Heart left ventricle (tissue), 16 donors: Measurements from ENCODE around the gene MCOLN2. TPM values are rescaled to one million over a fixed set of nuclear protein-coding genes. Genes with fewer than 3 reads are reported as not detected.

Experiments
- ATAC-seq, 4 donors: fragments of 200-7000 bp; cut with Tn5 transposase; one replicate each; pipeline ENCODE4 v1.9.1; 2020 to 2022; ENCODE audit warnings: moderate library complexity in 4 of 4, mild to moderate bottlenecking in 3 of 4, moderate number of reproducible peaks in 1 of 4
- DNase-seq, 5 donors: peaks; one replicate each; pipeline ENCODE4 v3.0.0-alpha.2; 2020
- H3K27ac ChIP-seq, 12 donors: fragments of 200-600 bp; sonication (generic) in 4 of 12; one replicate each; pipeline versions ENCODE4 v1.5.0 to v1.8.0; 2016 to 2022; ENCODE audit warnings: mild to moderate bottlenecking in 2 of 12
- H3K27me3 ChIP-seq, 9 donors: fragments of 200-600 bp; sonication (generic) in 2 of 9; one replicate each; pipeline versions ENCODE4 v1.5.1 to v1.8.0; 2016 to 2022; ENCODE audit warnings: mild to moderate bottlenecking in 3 of 9
- H3K36me3 ChIP-seq, 9 donors: fragments of 200-600 bp; sonication (generic) in 2 of 9; one replicate each; pipeline versions ENCODE4 v1.5.0 to v1.8.0; 2018 to 2022; ENCODE audit warnings: mild to moderate bottlenecking in 2 of 9
- H3K4me1 ChIP-seq, 12 donors: fragments of 200-600 bp; sonication (generic) in 4 of 12; one replicate each; pipeline versions ENCODE4 v1.5.0 to v1.8.0; 2016 to 2022; ENCODE audit warnings: mild to moderate bottlenecking in 3 of 12
- H3K4me3 ChIP-seq, 12 donors: fragments of 200-600 bp; sonication (generic) in 4 of 12; one replicate each; pipeline versions ENCODE4 v1.5.0 to v1.8.0; 2017 to 2022; ENCODE audit warnings: mild to moderate bottlenecking in 9 of 12, moderate library complexity in 4 of 12
- H3K9me3 ChIP-seq, 12 donors: fragments of 200-600 bp; sonication (generic) in 4 of 12; one replicate each; pipeline versions ENCODE4 v1.5.0 to v1.8.0; 2016 to 2022; ENCODE audit warnings: mild to moderate bottlenecking in 1 of 12
- CTCF ChIP-seq, 12 donors: fragments of 200-600 bp; sonication (generic) in 4 of 12; IDR thresholded peaks; one replicate each; pipeline versions ENCODE4 v1.5.0 to v1.8.0; 2018 to 2022; ENCODE audit warnings: antibody characterized with exemption in 12 of 12, mild to moderate bottlenecking in 5 of 12
- POLR2A ChIP-seq, 2 donors: fragments of 450-650 bp; IDR thresholded peaks; one replicate each; pipeline ENCODE4 v1.6.1; 2017; ENCODE audit warnings: antibody characterized with exemption in 2 of 2, mild to moderate bottlenecking in 2 of 2, moderate library complexity in 2 of 2
- WGBS, 4 donors: extraction: QIAGEN DNeasy Blood & Tissue Kit in 2 of 4; methylation state at CpG; one replicate each; pipeline versions ENCODE4 v1.1.5 to v1.1.7; 2013 to 2018; 5-methylcytosine and 5-hydroxymethylcytosine counted together
- intact Hi-C, 10 donors: fragments of 100-400 bp; cut with DNase I; formaldehyde crosslinking; loops; one replicate each; pipeline versions ENCODE4 v1.11.1 to v1.14.2; 2022
- polyA plus RNA-seq, 2 donors: library from polyadenylated mRNA; stranded (reverse); fragments of 200-250 nt; gene quantifications; one replicate each; pipeline ENCODE4 v1.2.3, GENCODE V29; 2013
- total RNA-seq, 9 donors: library from RNA; depleted of rRNA in 2 of 9; stranded (reverse); fragments of >200 nt in 2 of 9; fragmentation: NEBNext Ultra II Directional in 3 of 9; extraction: Animal tissue kit (Norgen Biotek cat#: 25700) in 3 of 9; gene quantifications; one replicate each; pipeline versions ENCODE4 v1.1.0 to v1.2.4, GENCODE V29; 2016 to 2023
- donor health status: ischemic (EF 13 %, LVEDD 7.1; RV severe dilation, severe dysfunction).
- donor health status: healthy with polysubstance abuse.
- donor health status: DM: no; HTN: yes; CAD: no.
- donor health status: DM: no; HTN: no; CAD: no.
- donor health status: ischemic (EF 25% LVEDD 6.9; RV normal size, moderate dysfunction).
- donor health status: ischemic (EF 25% LVEDD 5.7; RV mildly dilated, moderate dysfunction).
- donor health status: healthy.
- donor health status: DM: yes; HTN: yes; CAD: no.
- donor health status: ischemic (EF 35%, LVEDD 5.7; RV mildly dilated, moderate dysfunction).
- donor health status: nonischemic (EF 11% LVEDD 7.7; RV severe dilation, severe dysfunction).
- donor health status: DM: yes; HTN: yes; CAD: no.
- donor health status: PGD.
- donor health status: ischemic (EF 29% LVEDD 5.4; RV normal size, mild dysfunction).
- donor health status: nonischemic (EF 23%, LVEDD 6.1; RV moderate dilation, normal function).

The MCOLN2 gene
- total and polyA plus RNA-seq, 11 donors: 0.12 to 2.9 (median 1.1) TPM; not detected in 8

DNA sequence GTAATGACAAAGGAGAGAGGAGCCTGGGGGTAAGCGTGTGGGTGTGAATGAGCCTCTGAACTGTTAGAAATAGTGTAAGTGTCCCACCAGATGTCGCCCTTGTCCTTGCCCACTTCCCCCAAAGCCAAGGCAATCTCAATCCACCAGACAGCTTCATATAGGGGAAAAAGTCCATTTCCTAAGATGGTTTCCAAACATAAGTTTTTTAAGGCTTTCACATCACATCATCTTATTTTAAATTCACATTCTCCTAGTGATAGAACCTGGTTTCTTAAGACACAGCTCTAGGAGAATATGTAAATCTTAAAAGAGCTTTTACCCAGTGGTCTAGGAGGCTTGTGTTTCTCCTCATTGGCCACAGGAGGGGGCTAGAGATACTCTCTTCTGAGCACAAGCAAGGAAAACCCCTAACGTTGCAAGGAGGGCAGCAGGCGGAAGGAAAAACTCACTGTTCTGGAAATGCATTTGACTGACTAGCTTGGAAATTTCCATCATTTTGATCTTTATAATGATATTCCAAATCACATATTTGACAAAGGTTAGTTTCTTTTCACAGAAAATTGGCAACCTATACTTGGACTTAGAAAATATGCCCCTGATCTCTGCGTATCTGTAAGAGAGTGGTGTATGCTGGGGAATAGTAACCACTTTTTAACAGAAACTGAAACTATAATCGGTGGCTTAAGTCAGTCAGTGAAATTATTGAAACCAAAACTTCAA, 52.0 kb downstream of the MCOLN2 start:
- peak overlapping the region in 11 of 12 donors; percentile 2 to 85 (median 50) for H3K27ac ChIP-seq
- intact Hi-C loops: loop anchor here (1.0 to 10.0 kb wide), 11 partner anchors 82 to 314 kb away; partner anchors contain the start of gene C1orf52 (in 8 of the 10)
- peaks cover 0 to 10% (median 0%) of the 10 kb centered on the region in 12 donors for H3K4me1 ChIP-seq
- peaks cover 0 to 6% (median 0%) of the 10 kb centered on the region in 9 donors for H3K27me3 ChIP-seq
- peaks cover 0 to 11% (median 4%) of the 10 kb centered on the region in 12 donors for H3K9me3 ChIP-seq
- TF ChIP-seq CTCF (IDR thresholded peaks at IDR 0.05) (peak; percentile 84 to 97 (median 92)), POLR2A (IDR thresholded peaks at IDR 0.05) (no peak)
- H3K36me3 ChIP-seq: no peaks in the 10 kb centered on the region
- 6 to 11% (median 7%) methylated on average over 6 of the region's 6 CpGs for WGBS, 4 donors
- ATAC-seq (peak; percentile 87 to 98 (median 96)), DNase-seq (peak; percentile 49 to 74 (median 58))
- H3K4me3 ChIP-seq: peak overlapping the region in 11 of 12 donors; percentile 6 to 62 (median 46)

GRCh38 chr1:84941843-84942242, 55.1 kb downstream of the MCOLN2 start:
- no peaks in the 10 kb centered on the region for H3K9me3 ChIP-seq
- no peak for TF ChIP-seq CTCF (IDR thresholded peaks at IDR 0.05)
- no peak for TF ChIP-seq POLR2A (IDR thresholded peaks at IDR 0.05)
- H3K36me3 ChIP-seq: no peaks in the 10 kb centered on the region
- no peak overlapping the region for H3K27ac ChIP-seq
- peaks cover 0 to 10% (median 0%) of the 10 kb centered on the region in 12 donors for H3K4me1 ChIP-seq
- intact Hi-C loops: loop anchor here in 6 of 10 donors (5.0 to 10.0 kb wide), 6 partner anchors 85 to 315 kb away; partner anchors contain the start of gene C1orf52 (in 1 of the 6)
- WGBS, 4 donors: 72 to 90% (median 82%) methylated on average over 1 of the region's 1 CpG
- ATAC-seq: no peak
- H3K27me3 ChIP-seq: peaks cover 0 to 6% (median 0%) of the 10 kb centered on the region in 9 donors
- no peak overlapping the region for H3K4me3 ChIP-seq
- no peak for DNase-seq

DNA sequence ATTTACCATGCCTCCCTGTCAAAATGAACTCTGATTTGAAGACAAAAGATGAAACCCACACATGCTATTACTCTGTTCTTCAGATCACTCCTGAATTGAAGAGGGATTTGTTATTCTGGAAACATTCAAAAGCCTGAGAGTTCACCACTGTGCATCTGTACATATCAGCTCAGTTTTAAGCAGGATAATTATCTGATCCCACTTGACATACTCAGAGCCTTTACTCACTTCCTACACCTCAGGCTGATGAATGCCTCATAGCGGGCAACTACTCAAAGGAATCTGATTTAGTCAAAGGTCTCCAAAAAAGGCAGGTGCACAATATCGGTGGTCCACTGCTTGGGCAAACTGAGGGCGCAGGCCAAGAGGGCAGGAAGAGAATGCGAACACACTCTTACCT, 56.4 kb downstream of the MCOLN2 start:
- Histone ChIP-seq H3K4me1 (peaks cover 0 to 4% (median 0%) of the 10 kb centered on the region in 12 donors), H3K36me3 (no peaks in the 10 kb centered on the region), H3K4me3 (no peak overlapping the region), H3K27ac (no peak overlapping the region), H3K27me3 (peaks cover 0 to 6% (median 0%) of the 10 kb centered on the region in 9 donors), H3K9me3 (no peaks in the 10 kb centered on the region)
- WGBS, 4 donors: 73 to 79% (median 75%) methylated on average over 4 of the region's 4 CpGs
- no peak for DNase-seq
- no peak for TF ChIP-seq POLR2A (IDR thresholded peaks at IDR 0.05)
- TF ChIP-seq CTCF (IDR thresholded peaks at IDR 0.05): no peak
- intact Hi-C loops: loop anchor here in 6 of 10 donors (5.0 to 10.0 kb wide), 6 partner anchors 87 to 317 kb away; partner anchors contain the start of gene C1orf52 (in 1 of the 6)
- ATAC-seq: no peak

- 89 to 95% (median 92%) methylated on average over 11 of the region's 11 CpGs for WGBS, 4 donors
- DNase-seq (no peak), ATAC-seq (no peak)
- intact Hi-C loops: loop anchor here (5.0 to 10.0 kb wide), 15 partner anchors 88 to 1035 kb away; partner anchors contain the start of gene C1orf52 (in 1 of the 10)
- Histone ChIP-seq H3K4me3 (no peak overlapping the region), H3K27me3 (peaks cover 0 to 6% (median 0%) of the 10 kb centered on the region in 9 donors), H3K4me1 (no peaks in the 10 kb centered on the region), H3K9me3 (no peaks in the 10 kb centered on the region), H3K36me3 (no peaks in the 10 kb centered on the region), H3K27ac (no peak overlapping the region)
- TF ChIP-seq POLR2A (IDR thresholded peaks at IDR 0.05): no peak
- no peak for TF ChIP-seq CTCF (IDR thresholded peaks at IDR 0.05)
Observed at GRCh38 chr1:84939761-84940160, 57.2 kb downstream of the MCOLN2 start.
